Activated CD4-positive, alpha-beta memory T cell treated with anti-CD3 and anti-CD28 coated beads for 36 hours (primary cell): ENCODE results near the gene ENOX2. TPM values are rescaled to one million over a fixed set of nuclear protein-coding genes. Genes with fewer than 3 reads are reported as not detected.
A peak's percentile ranks its signal among the peaks of the same experiment; 100 is the strongest.

Source experiments
- CTCF ChIA-PET: fragments of 350-600 bp; sonication (Branson Sonifier 250); formaldehyde crosslinking; loops from one replicate; lab custom pipeline; 2021; ENCODE audit warnings: antibody characterized with exemption, inconsistent platforms; lab: Charles Lee
- POLR2A ChIA-PET: fragments of 350-600 bp; sonication (Branson Sonifier 250); formaldehyde crosslinking; loops from one replicate; lab custom pipeline; 2021; ENCODE audit warnings: antibody characterized with exemption; lab: Charles Lee
- DNase-seq: peaks from one replicate; pipeline ENCODE4 v3.0.0-alpha.2; 2020
- H3K27ac Mint-ChIP-seq: one replicate; pipeline ENCODE4 v1.8.0; 2021; ENCODE audit warnings: mixed read lengths
- H3K27me3 Mint-ChIP-seq: one replicate; pipeline ENCODE4 v1.8.0; 2021; ENCODE audit warnings: mixed read lengths
- H3K36me3 Mint-ChIP-seq: one replicate; pipeline ENCODE4 v1.8.0; 2021; ENCODE audit warnings: mixed read lengths
- H3K4me1 Mint-ChIP-seq: one replicate; pipeline ENCODE4 v1.8.0; 2021; ENCODE audit warnings: low read depth, mixed read lengths
- H3K4me3 Mint-ChIP-seq: one replicate; pipeline ENCODE4 v1.8.0; 2021; ENCODE audit warnings: mild to moderate bottlenecking, mixed read lengths
- H3K9me3 Mint-ChIP-seq: one replicate; pipeline ENCODE4 v1.8.0; 2021; ENCODE audit warnings: mixed read lengths
- intact Hi-C: fragments of 100-400 bp; cut with micrococcal nuclease; formaldehyde crosslinking; loops from one replicate; pipeline ENCODE4 v1.15.1; 2023
- total RNA-seq, 2 experiments: library from RNA; stranded (reverse); gene quantifications; one replicate each; pipeline ENCODE4 v1.2.3, GENCODE V29; 2021

The ENOX2 gene
- total RNA-seq, 2 experiments from 2014 or later, result 12.3 to 13.3 TPM

DNA sequence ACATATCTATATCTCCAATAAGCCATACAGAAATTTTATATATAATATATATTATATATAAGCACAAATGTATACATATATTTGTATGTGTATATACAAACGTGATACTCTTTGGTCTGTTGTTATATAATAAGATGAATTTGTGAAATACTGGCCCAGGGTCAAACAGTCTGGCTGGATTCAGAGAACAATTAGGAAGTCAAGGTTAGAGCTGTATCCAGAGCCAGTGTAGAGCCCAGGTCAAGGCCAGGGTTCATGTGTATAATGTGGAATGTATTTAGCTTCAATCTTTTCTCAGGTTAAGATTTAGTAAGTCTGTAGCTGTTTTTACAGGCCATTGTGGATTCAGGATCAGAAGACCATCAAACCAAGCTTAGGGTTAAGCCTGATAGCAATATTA, 3.8 kb upstream of the ENOX2 start:
- Mint-ChIP-seq H3K9me3 (no peaks in the 10 kb centered on the region), H3K4me1 (peaks cover 4% of the 10 kb centered on the region), H3K36me3 (no peaks in the 10 kb centered on the region), H3K4me3 (no peak overlapping the region), H3K27me3 (no peaks in the 10 kb centered on the region), H3K27ac (no peak overlapping the region)
- DNase-seq, result no peak
- POLR2A ChIA-PET, result no interaction called here
- intact Hi-C loops, result no loop called here
- CTCF ChIA-PET, result interaction anchor here (0.8 kb wide), 1 partner anchor 10 kb away, joined by 5 read pairs; no protein-coding TSS in a partner anchor

DNA sequence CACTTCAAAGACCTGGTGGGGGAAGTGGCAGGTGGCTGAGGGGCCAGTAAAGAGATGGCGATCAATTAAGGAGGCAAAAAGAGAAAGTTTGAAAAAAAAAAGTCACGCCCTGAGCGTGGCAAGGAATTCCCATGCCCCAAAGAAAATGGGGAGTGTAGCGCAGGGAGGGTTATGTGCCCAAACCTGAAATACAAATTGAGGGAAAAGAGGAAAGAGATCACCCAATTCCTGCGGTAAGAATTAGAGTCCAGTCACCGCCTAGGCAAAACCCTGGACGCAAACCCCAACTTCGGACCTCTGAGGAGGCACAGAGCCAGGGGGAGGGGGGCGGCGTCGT, 595 bp downstream of the ENOX2 start:
- Mint-ChIP-seq H3K36me3 (peaks cover 3% of the 10 kb centered on the region), H3K27ac (no peak overlapping the region), H3K4me1 (peaks cover 6% of the 10 kb centered on the region), H3K9me3 (no peaks in the 10 kb centered on the region), H3K27me3 (no peaks in the 10 kb centered on the region), H3K4me3 (no peak overlapping the region)
- ChIA-PET CTCF (interaction anchor here (1.5 kb wide), 1 partner anchor 14 kb away, joined by 4 read pairs; no protein-coding TSS in a partner anchor), POLR2A (no interaction called here)
- intact Hi-C loops, result loop anchor here (5.0 kb wide), 1 partner anchor 500 kb away; the partner anchor contains the start of gene RBMX2
- no peak for DNase-seq

DNA sequence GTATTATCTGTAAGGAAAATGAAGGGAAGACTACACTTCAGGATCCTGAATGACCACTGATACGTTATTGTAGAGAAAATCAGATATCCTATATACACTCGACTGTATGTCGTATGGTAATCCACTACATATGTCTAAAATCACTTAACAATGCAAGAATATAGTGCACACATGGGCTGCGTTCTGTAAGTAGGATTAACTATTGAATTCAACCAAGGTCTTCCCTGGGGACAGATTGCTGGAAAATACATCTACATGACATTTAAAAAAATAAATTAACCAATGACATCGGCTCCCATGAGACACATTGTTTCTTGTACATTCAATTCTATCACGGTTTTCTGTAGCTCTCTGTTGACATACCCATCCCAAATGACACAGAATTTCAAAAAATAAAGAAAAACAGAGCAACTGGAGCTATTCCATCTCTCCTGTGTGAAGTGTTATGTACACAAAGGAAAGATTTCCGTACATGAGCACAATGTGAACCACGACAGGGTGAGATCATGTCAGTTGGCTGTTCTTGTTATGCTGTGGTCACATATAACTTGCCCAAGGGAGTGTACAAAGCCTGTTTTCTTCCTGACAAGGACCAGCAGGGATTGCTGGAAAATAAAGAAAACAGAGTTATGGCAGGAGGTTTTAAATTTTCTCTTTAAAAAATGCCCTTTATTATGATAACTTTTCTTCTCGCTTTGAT, 6.1 kb downstream of the ENOX2 start:
- DNase-seq, result no peak
- Mint-ChIP-seq H3K27ac (no peak overlapping the region), H3K36me3 (peaks cover 4% of the 10 kb centered on the region), H3K9me3 (no peaks in the 10 kb centered on the region), H3K4me1 (peaks cover 4% of the 10 kb centered on the region), H3K27me3 (no peaks in the 10 kb centered on the region), H3K4me3 (no peak overlapping the region)
- intact Hi-C loops, result no loop called here
- CTCF ChIA-PET, result no interaction called here
- POLR2A ChIA-PET, result no interaction called here

DNA sequence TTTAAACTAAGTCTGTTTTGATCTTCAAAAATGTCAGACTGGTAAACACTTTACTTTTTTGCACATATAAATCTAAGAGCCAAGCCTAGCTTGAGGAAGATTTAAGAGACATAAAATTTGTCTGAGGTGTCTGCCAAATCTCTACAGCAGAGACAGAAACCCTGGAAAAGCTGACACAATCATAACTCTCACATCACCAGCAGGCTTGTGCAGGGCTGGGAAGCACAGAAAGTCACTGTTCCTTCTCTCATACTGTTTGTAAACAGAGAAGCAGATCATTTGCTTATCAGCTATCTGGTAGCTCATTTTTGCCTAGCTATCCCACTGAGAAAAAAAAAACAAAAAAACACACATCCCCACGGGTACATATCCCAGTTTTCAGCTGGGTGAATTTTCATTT, 7.0 kb downstream of the ENOX2 start:
- no peaks in the 10 kb centered on the region for H3K9me3 Mint-ChIP-seq
- no peak overlapping the region for H3K4me3 Mint-ChIP-seq
- CTCF ChIA-PET, result no interaction called here
- H3K36me3 Mint-ChIP-seq, result peaks cover 4% of the 10 kb centered on the region
- intact Hi-C loops, result no loop called here
- no peaks in the 10 kb centered on the region for H3K27me3 Mint-ChIP-seq
- no peak overlapping the region for H3K27ac Mint-ChIP-seq
- POLR2A ChIA-PET, result no interaction called here
- H3K4me1 Mint-ChIP-seq, result no peaks in the 10 kb centered on the region
- DNase-seq, result no peak

DNA sequence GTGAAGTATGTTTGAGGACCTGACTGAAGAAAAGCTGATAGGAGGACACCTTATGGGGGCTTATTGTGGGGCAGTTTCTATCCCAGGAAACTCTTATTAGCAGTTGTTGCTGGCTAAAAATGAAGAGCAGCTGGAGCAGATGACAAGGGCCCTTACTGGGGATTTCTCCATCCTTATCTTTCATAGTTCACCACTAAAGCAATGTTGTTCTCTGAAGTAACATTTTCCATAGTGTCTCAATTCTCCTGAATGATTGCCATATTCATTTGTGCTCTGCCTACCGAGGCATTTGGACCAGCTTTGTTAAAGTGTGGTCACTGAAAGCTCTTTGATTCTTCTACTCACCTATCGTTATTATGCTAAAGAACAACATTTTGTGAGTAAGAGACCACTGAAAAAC, 7.7 kb downstream of the ENOX2 start:
- H3K4me3 Mint-ChIP-seq, result no peak overlapping the region
- H3K27me3 Mint-ChIP-seq, result no peaks in the 10 kb centered on the region
- no peak overlapping the region for H3K27ac Mint-ChIP-seq
- peaks cover 4% of the 10 kb centered on the region for H3K36me3 Mint-ChIP-seq
- ChIA-PET POLR2A (no interaction called here), CTCF (no interaction called here)
- intact Hi-C loops, result no loop called here
- no peaks in the 10 kb centered on the region for H3K9me3 Mint-ChIP-seq
- peaks cover 1% of the 10 kb centered on the region for H3K4me1 Mint-ChIP-seq
- DNase-seq, result no peak

DNA sequence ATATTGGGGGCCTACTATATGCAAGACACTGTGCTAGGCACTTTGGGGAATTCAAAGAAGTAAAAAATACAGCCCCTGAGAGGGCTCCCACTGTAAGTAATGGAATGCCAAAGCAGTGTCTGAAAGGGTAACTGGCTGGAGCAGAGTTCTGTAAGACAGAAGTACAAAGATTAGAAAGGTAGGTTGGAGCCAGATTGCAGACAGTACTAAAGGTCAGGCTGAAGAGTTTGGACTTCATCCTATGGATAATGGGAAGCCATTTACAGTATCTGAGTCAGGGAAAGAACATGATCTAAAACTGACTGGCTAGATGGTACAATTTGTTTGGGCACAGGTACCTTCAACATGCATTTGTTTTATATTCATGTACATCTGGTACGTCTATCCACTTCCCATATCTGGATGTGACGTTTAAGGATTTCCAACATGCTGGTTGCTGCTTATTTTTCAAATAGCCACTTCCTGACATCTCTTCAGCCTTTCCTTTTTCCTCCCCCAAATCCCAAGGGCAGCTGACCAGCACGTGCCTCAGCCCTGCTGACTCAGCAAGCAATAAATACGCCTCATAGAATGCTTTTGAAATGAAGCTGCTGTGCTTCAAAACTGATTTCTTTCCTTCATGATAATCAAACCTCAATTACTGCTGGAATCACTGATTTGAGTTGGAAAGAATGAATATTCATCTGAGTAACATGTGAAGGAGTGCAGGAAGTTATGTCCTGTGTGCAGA, 9.5 kb downstream of the ENOX2 start:
- DNase-seq, result no peak
- no peak overlapping the region for H3K4me3 Mint-ChIP-seq
- intact Hi-C loops, result no loop called here
- H3K9me3 Mint-ChIP-seq, result no peaks in the 10 kb centered on the region
- no peaks in the 10 kb centered on the region for H3K27me3 Mint-ChIP-seq
- ChIA-PET CTCF (no interaction called here), POLR2A (no interaction called here)
- H3K4me1 Mint-ChIP-seq, result peaks cover 3% of the 10 kb centered on the region
- H3K36me3 Mint-ChIP-seq, result peaks cover 3% of the 10 kb centered on the region
- no peak overlapping the region for H3K27ac Mint-ChIP-seq

DNA sequence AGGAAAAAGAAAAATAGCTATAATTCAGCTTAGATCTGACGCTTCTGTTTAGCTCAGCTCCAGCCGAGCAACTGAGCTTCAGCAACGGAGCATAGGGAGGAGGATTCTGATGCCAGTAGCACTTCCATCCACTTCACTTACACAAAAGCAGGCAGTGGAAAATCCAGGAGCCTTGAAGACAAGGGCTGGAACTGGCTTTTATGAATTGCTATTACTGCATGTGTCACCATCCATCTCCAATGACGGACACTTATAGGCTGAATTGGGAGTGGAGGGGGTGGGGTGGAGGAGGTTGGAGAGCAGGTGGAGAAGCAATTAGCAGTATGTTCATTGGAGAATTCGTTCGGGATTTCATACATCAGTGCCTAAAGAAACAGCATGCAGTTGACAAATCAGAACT, 15.6 kb downstream of the ENOX2 start:
- no peaks in the 10 kb centered on the region for H3K36me3 Mint-ChIP-seq
- no peaks in the 10 kb centered on the region for H3K27me3 Mint-ChIP-seq
- no peak for DNase-seq
- ChIA-PET POLR2A (no interaction called here), CTCF (interaction anchor here (0.8 kb wide), 1 partner anchor 30 kb away, joined by 3 read pairs; no protein-coding TSS in a partner anchor)
- H3K9me3 Mint-ChIP-seq, result no peaks in the 10 kb centered on the region
- H3K27ac Mint-ChIP-seq, result no peak overlapping the region
- peaks cover 12% of the 10 kb centered on the region for H3K4me1 Mint-ChIP-seq
- intact Hi-C loops, result no loop called here
- no peak overlapping the region for H3K4me3 Mint-ChIP-seq

DNA sequence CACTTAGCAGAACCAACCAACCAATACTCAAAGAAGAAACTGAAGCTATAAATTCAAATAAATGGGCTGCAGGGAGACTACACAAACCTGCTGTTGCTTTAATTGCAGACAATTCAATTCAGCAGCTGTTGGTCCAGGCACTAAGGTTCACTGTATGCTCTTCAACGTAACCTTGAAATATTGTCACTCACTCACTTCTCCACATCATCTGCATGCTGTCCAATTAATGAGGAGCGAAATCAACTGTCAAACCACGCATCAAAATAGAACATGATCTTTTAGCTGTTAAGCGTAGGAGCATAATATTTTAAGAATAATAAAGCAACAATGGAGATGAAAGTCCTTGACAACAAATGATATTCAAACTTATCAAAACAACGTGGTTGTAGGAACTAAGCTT, 17.0 kb downstream of the ENOX2 start:
- CTCF ChIA-PET, result no interaction called here
- no peaks in the 10 kb centered on the region for H3K9me3 Mint-ChIP-seq
- no peaks in the 10 kb centered on the region for H3K36me3 Mint-ChIP-seq
- intact Hi-C loops, result no loop called here
- H3K4me3 Mint-ChIP-seq, result peak overlapping the region; percentile 37
- H3K4me1 Mint-ChIP-seq, result peaks cover 12% of the 10 kb centered on the region
- H3K27me3 Mint-ChIP-seq, result no peaks in the 10 kb centered on the region
- DNase-seq, result no peak
- POLR2A ChIA-PET, result no interaction called here
- H3K27ac Mint-ChIP-seq, result no peak overlapping the region

DNA sequence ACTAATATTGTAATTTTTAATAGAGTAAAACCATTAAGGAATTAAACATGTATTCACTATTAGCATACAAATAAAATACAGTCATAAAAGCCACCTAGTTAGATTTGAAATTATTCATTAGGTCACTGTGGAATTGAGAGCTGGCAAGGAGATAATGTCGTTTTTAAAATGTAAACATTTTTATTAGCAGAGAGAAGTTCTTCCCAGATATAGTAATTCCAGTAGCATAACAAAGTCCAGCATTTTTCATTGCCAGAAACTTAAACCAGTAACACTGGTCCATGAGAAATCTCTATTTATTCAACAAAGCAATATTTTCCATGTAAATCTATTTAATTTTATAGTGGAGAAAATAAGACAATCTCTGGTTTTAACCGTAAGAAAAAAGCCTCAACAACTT, 17.5 kb downstream of the ENOX2 start:
- H3K9me3 Mint-ChIP-seq, result no peaks in the 10 kb centered on the region
- H3K27me3 Mint-ChIP-seq, result no peaks in the 10 kb centered on the region
- H3K27ac Mint-ChIP-seq, result no peak overlapping the region
- H3K4me1 Mint-ChIP-seq, result peaks cover 12% of the 10 kb centered on the region
- ChIA-PET POLR2A (no interaction called here), CTCF (no interaction called here)
- intact Hi-C loops, result no loop called here
- no peak overlapping the region for H3K4me3 Mint-ChIP-seq
- H3K36me3 Mint-ChIP-seq, result no peaks in the 10 kb centered on the region
- no peak for DNase-seq

DNA sequence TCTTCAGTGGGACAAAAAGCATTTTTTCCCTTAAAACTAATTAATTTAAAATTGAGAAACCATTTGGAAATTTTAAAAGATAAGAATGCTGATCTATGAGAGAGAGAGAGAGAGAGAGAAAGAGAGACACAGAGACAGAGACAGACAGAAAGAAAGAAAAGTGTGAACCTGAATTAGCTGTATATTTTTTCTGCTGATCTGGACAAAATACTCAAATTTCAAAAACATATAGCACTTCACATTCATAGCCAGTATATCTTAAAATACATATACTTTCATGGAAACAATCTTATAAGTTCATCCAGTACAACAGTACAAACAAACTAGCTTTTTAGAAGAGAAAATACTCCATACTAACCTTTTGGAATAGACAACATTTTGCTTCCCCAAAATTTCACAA, 18.4 kb downstream of the ENOX2 start:
- Mint-ChIP-seq H3K9me3 (no peaks in the 10 kb centered on the region), H3K27me3 (no peaks in the 10 kb centered on the region), H3K4me1 (peaks cover 9% of the 10 kb centered on the region), H3K36me3 (no peaks in the 10 kb centered on the region), H3K4me3 (no peak overlapping the region), H3K27ac (no peak overlapping the region)
- CTCF ChIA-PET, result no interaction called here
- POLR2A ChIA-PET, result no interaction called here
- no peak for DNase-seq
- intact Hi-C loops, result no loop called here

DNA sequence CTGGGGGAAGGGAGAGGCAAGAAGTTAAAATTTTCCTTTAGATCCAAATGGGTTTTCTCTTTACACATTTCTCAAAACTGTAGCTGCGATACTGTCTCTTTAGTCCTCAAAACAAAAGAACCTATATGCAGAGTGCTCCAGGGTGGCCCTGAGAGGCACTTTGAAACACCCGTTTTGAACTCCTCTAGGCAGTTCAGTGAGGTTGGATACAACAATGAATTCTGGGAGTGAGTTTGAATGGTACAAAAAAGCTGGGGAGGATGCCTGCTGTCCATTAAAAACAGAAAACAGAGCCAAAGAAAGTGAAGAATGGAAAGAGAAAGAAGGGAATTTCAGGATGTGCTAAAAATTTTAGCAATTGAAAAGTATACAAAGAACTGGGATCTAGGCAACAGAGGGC, 23.1 kb downstream of the ENOX2 start:
- H3K9me3 Mint-ChIP-seq, result peaks cover 7% of the 10 kb centered on the region
- H3K27ac Mint-ChIP-seq, result no peak overlapping the region
- peaks cover 5% of the 10 kb centered on the region for H3K36me3 Mint-ChIP-seq
- ChIA-PET CTCF (no interaction called here), POLR2A (no interaction called here)
- intact Hi-C loops, result no loop called here
- DNase-seq, result no peak
- no peak overlapping the region for H3K4me3 Mint-ChIP-seq
- H3K27me3 Mint-ChIP-seq, result no peaks in the 10 kb centered on the region
- H3K4me1 Mint-ChIP-seq, result peaks cover 6% of the 10 kb centered on the region

DNA sequence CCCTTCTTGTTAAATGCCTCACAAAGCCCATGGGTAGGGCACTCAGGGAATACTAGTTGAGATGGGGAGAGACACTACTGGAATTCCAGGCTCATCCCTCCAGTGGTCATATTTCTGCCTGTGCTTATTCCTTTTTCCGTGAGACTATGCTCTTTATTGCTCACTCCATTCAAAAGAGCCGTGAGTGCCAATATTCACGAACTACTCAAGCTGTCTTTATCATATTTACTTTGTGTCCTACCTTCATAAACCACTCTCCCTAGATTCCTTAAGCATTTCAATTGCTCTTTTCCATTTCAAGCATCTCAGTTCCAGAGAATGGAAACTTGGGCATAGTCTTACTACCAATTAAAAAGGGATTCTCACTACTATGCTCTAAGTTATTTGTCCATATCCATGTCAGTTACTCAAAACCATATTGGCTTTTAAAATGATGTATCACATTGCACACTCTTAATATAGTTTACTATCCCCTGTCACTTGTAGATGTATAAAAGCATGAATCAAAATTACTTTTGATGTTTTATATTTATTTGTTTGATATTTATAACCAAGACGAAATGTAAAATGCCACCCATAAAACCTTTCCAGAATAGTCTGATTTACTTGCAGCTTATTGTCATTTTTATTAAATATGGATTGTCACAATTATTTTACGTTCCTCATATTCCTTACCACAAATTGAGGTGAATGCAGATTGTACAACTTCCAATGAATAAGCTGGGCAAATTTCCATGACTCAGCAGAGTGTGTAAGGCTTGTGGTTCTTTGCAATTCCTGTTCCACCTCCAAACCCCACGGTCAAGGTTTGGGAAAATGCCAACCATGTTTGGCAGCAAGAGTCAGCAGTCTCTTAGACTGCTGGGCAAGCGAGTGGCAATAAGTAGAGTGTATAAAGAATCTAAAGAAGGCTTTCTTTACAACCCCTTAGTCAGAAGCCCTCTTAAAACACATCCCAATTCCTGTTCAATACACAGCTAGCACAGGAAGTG, 24.4 kb downstream of the ENOX2 start:
- Mint-ChIP-seq H3K9me3 (peaks cover 7% of the 10 kb centered on the region), H3K36me3 (peaks cover 7% of the 10 kb centered on the region), H3K27ac (no peak overlapping the region), H3K4me3 (no peak overlapping the region), H3K27me3 (no peaks in the 10 kb centered on the region), H3K4me1 (peaks cover 11% of the 10 kb centered on the region)
- intact Hi-C loops, result no loop called here
- CTCF ChIA-PET, result no interaction called here
- POLR2A ChIA-PET, result no interaction called here
- DNase-seq, result no peak
